H1 (cell line): ENCODE data around the gene KLRB1. TPM values are rescaled to one million over a fixed set of nuclear protein-coding genes. Genes with fewer than 3 reads are reported as not detected.

Experiments used
- BCL11A ChIP-seq, 2 experiments: IDR thresholded peaks; one replicate each; pipeline ENCODE4 v1.6.1; 2011; ENCODE audit warnings: low read depth in 2 of 2, low read length in 2 of 2, mild to moderate bottlenecking in 2 of 2
- CHD1 ChIP-seq: IDR thresholded peaks from 2 replicates; pipeline ENCODE4 v1.6.1; 2012; ENCODE audit warnings: low read depth, low read length, improper control_type of control experiment
- EZH2 ChIP-seq: fragments of 200-600 bp; sonication (generic); IDR thresholded peaks from 2 replicates; pipeline ENCODE4 v1.7.1; 2012; ENCODE audit warnings: low read depth, mild to moderate bottlenecking, moderate library complexity, low read length, inconsistent platforms; ENCODE audit not compliant: severe bottlenecking
- GTF2F1 ChIP-seq: IDR thresholded peaks from 2 replicates; pipeline ENCODE4 v1.6.1; 2012; ENCODE audit warnings: low read depth, low read length, improper control_type of control experiment, borderline replicate concordance
- HDAC2 ChIP-seq, 2 experiments: fragments of 300-600 bp in 1 of 2; sonication (generic) in 1 of 2; IDR thresholded peaks; 2 replicates each; pipeline ENCODE4 v1.6.1; 2011 to 2012; ENCODE audit warnings: low read depth in 2 of 2, low read length in 2 of 2, mild to moderate bottlenecking in 2 of 2, moderate library complexity in 2 of 2, borderline replicate concordance in 1 of 2, inconsistent platforms in 1 of 2
- JUND ChIP-seq: IDR thresholded peaks from 2 replicates; pipeline ENCODE4 v1.6.1; 2011; ENCODE audit warnings: mild to moderate bottlenecking, improper control_type of control experiment, low read length
- POLR2AphosphoS5 ChIP-seq: IDR thresholded peaks from 2 replicates; pipeline ENCODE4 v1.6.1; 2011; ENCODE audit warnings: low read depth, low read length
- SAP30 ChIP-seq: fragments of 300-600 bp; sonication (generic); IDR thresholded peaks from 2 replicates; pipeline ENCODE4 v1.7.1; 2012; ENCODE audit warnings: low read length, moderate library complexity, mild to moderate bottlenecking, inconsistent platforms; ENCODE audit not compliant: insufficient read depth, insufficient replicate concordance
- SIN3A ChIP-seq, 2 experiments: IDR thresholded peaks in 1 of 2; conservative IDR thresholded peaks in 1 of 2; 2 replicates each; pipeline ENCODE4 v1.6.1; 2011 to 2012; ENCODE audit warnings: low read length in 2 of 2, improper control_type of control experiment in 1 of 2, low read depth in 1 of 2, mild to moderate bottlenecking in 1 of 2
- SIX5 ChIP-seq: IDR thresholded peaks from 2 replicates; pipeline ENCODE4 v1.6.1; 2011; ENCODE audit warnings: mild to moderate bottlenecking, low read depth, low read length
- SP2 ChIP-seq: IDR thresholded peaks from 2 replicates; pipeline ENCODE4 v1.6.1; 2012; ENCODE audit warnings: mild to moderate bottlenecking, low read length, inconsistent platforms
- SP4 ChIP-seq: IDR thresholded peaks from 2 replicates; pipeline ENCODE4 v1.6.1; 2012; ENCODE audit warnings: low read length, inconsistent platforms
- TAF1 ChIP-seq: IDR thresholded peaks from 2 replicates; pipeline ENCODE4 v1.6.1; 2011; ENCODE audit warnings: mild to moderate bottlenecking, low read depth, low read length
- YY1 ChIP-seq: IDR thresholded peaks from 2 replicates; pipeline ENCODE4 v1.6.1; 2011; ENCODE audit warnings: low read depth, mild to moderate bottlenecking, low read length
- polyA plus RNA-seq, 7 experiments: library from polyadenylated mRNA; depleted of rRNA in 3 of 7; stranded (reverse) in 5 of 7; unstranded in 2 of 7; fragments of >200 nt in 5 of 7; fragments of 200-250 nt in 2 of 7; gene quantifications; 1 replicate in 5 of 7; 2 replicates in 1 of 7; 4 replicates in 1 of 7; pipeline versions ENCODE4 v1.2.1 to v1.2.3, GENCODE V29; 2011 to 2013; ENCODE audit warnings: missing spikeins in 2 of 7, mixed read lengths in 2 of 7
- total RNA-seq: library from RNA; stranded (reverse); fragmentation: NEBNext Ultra II Directional; extraction: Animal tissue kit (Norgen Biotek cat#: 25700); gene quantifications from 2 replicates; pipeline ENCODE4 v1.2.1, GENCODE V29; 2021
- TF ChIP-seq, protein P1 (sequence below): IDR thresholded peaks from 2 replicates; pipeline ENCODE4 v1.6.1; 2011; ENCODE audit warnings: low read length, improper control_type of control experiment
- TF ChIP-seq, protein P2 (sequence below): IDR thresholded peaks from 2 replicates; pipeline ENCODE4 v1.6.1; 2012; ENCODE audit warnings: inconsistent platforms
- TF ChIP-seq, protein P3 (sequence below), 3 experiments: IDR thresholded peaks; 1 replicate in 2 of 3; 2 replicates in 1 of 3; pipeline versions ENCODE4 v1.5.1 to v1.6.1; 2011; ENCODE audit warnings: low read length in 3 of 3, mild to moderate bottlenecking in 3 of 3, inconsistent platforms in 2 of 3, low read depth in 1 of 3, moderate library complexity in 1 of 3; ENCODE audit not compliant: insufficient read depth in 1 of 3; ENCODE audit errors: control extremely low read depth in 1 of 3
- TF ChIP-seq, protein P4 (sequence below): IDR thresholded peaks from 2 replicates; pipeline ENCODE4 v1.6.1; 2012; ENCODE audit warnings: inconsistent platforms

Gene KLRB1
- total and polyA plus RNA-seq, 2 of the 8 experiments (the other 6 are each of a cell fraction or from before 2014, with no cell fraction given) = not detected

DNA sequence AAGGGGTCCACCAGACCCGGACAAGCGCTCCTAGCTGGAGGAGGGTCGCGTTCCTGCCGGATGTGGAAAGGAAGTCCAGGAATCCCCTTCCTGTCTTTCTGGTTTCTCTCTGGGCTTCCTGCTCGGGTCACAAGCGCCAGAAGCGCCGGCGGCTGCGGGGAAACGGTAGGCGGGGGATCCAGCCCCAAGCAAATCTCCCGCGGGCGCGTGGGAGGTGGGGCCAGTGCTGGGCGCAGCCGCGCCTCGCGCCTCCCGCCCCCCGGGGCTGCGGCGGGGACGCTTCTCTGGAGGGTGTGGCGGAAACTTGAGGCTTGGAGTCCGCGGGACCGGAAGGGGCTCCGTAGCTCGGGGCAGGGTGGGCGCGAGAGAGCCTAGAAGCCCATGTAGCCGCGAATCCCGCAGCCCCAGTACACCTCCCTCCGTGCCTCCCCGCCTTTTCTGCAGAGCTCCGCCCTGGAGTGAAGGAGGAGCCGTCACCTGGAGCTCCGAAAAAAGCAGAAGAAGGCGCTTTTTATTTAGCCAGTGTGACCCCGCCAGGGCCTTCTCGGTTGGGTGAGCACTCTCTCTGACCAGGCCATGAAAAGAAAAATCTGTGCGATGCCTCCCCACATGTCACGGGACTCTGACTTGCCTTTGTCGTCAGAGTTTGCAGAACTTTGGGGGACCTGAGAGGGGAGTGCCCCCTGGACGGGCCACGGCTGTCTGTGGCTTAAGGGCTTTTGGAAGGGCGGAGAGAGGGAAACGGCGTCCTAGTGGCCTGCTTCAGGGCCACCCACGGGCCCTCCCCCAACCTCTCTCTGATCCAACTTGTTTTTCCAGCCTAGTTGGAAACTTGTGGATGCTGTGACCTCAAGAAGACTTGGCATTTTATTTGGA is 40.3 kb upstream of the KLRB1 start (continued):
- TF ChIP-seq BCL11A (IDR thresholded peaks at IDR 0.05; ENCODE audit: low read depth in 2 of 2, low read length in 2 of 2) (no peak), GTF2F1 (no peak), SP2 (no peak), TAF1 (peak; percentile 51), SAP30 (peak; percentile 59), POLR2AphosphoS5 (no peak), SP4 (no peak), SIN3A (conservative IDR thresholded peaks at IDR 0.05 in 1 of 2, IDR thresholded peaks at IDR 0.05 in 1 of 2; ENCODE audit: low read depth in 1 of 2, low read length in 2 of 2) (0 out of 4 replicates have a peak, but pooled peaks have one; percentile 32 to 74), EZH2 (no peak), HDAC2 (IDR thresholded peaks at IDR 0.05; ENCODE audit: borderline replicate concordance in 1 of 2, low read depth in 2 of 2, low read length in 2 of 2) (peak in 1 of 2 experiments; percentile 55; a peak in 1 of 4 replicates), SIX5 (no peak), YY1 (no peak), CHD1 (no peak), JUND (no peak)
- TF ChIP-seq, protein P1, sequence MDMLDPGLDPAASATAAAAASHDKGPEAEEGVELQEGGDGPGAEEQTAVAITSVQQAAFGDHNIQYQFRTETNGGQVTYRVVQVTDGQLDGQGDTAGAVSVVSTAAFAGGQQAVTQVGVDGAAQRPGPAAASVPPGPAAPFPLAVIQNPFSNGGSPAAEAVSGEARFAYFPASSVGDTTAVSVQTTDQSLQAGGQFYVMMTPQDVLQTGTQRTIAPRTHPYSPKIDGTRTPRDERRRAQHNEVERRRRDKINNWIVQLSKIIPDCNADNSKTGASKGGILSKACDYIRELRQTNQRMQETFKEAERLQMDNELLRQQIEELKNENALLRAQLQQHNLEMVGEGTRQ = no peak
- TF ChIP-seq, protein P2, sequence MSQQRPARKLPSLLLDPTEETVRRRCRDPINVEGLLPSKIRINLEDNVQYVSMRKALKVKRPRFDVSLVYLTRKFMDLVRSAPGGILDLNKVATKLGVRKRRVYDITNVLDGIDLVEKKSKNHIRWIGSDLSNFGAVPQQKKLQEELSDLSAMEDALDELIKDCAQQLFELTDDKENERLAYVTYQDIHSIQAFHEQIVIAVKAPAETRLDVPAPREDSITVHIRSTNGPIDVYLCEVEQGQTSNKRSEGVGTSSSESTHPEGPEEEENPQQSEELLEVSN = no peak
- TF ChIP-seq, protein P3, sequence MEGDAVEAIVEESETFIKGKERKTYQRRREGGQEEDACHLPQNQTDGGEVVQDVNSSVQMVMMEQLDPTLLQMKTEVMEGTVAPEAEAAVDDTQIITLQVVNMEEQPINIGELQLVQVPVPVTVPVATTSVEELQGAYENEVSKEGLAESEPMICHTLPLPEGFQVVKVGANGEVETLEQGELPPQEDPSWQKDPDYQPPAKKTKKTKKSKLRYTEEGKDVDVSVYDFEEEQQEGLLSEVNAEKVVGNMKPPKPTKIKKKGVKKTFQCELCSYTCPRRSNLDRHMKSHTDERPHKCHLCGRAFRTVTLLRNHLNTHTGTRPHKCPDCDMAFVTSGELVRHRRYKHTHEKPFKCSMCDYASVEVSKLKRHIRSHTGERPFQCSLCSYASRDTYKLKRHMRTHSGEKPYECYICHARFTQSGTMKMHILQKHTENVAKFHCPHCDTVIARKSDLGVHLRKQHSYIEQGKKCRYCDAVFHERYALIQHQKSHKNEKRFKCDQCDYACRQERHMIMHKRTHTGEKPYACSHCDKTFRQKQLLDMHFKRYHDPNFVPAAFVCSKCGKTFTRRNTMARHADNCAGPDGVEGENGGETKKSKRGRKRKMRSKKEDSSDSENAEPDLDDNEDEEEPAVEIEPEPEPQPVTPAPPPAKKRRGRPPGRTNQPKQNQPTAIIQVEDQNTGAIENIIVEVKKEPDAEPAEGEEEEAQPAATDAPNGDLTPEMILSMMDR (IDR thresholded peaks at IDR 0.05; ENCODE audit: control extremely low read depth in 1 of 3, insufficient read depth in 1 of 3, low read depth in 1 of 3, low read length in 3 of 3) = no peak
- TF ChIP-seq, protein P4, sequence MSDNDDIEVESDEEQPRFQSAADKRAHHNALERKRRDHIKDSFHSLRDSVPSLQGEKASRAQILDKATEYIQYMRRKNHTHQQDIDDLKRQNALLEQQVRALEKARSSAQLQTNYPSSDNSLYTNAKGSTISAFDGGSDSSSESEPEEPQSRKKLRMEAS = peak; percentile 34; the same call in 1 of the 2 replicates
